ENCODE data around the gene BEST2.

Gene BEST2

DNA sequence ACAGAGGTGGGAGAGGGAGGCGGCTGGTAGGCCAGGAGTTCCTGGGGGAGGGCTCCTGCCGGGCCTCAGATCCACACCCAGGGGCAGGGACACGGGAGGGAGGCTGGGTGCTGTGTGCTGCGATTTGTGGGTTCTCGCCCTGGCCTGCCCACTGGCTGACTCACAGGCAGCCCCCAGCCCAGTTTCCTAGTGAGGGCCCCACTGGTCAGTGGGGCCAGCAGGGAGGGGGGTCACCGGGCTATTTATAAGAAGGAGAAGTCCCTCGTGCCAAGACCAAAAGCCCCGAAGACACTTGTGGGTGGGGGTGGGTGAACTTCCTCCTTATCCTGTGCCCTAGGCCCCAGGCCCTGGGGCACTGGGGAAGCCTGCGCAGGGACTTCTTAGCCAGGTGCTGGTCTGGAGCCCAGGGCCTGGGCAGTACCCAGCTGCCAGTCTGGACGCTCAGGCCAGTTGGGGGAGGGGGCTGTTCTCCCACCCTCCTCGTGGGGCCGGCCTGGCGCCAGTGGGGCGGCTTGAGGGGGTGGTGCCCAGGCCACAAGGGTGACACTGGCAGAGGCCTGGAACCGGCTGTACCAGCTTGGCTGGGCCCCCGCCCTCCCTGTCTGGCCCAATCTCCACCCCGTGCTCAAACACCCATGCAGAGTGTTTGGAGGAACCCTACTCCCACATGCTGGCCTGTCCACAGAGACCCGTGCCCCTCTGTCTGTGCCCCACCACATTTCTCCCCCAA lies 34.7 kb downstream of the BEST2 start:
- H3K27ac Mint-ChIP-seq: peak overlapping the region; percentile 24
- no peak overlapping the region for H3K4me3 Mint-ChIP-seq

DNA sequence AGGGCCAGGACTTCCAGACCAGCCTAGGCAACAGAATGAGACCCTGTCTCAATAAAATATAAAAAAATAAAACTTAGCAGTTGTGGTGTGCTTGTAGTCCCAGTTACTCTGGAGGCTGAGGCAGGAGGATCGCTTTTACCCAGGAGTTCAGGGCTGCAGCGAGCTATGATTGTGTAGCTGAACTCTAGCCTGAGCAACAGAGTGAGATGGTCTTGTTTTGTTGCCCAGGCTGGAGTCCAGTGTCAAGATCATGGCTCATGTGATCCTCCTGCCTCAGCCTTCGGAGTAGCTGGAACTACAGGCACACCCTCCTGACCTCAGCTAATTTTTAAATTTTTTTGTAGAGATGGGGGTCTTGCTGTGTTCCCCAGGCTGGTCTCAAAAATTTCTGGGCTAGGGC lies 35.4 kb downstream of the BEST2 start:
- H3K27me3 Mint-ChIP-seq: no peaks in the 10 kb centered on the region
- peaks cover 25% of the 10 kb centered on the region for H3K4me1 Mint-ChIP-seq
- H3K36me3 Mint-ChIP-seq: no peaks in the 10 kb centered on the region
- H3K9me3 Mint-ChIP-seq: no peaks in the 10 kb centered on the region
- no peak overlapping the region for H3K4me3 Mint-ChIP-seq
- H3K27ac Mint-ChIP-seq: no peak overlapping the region

More for the DNA sequence above, 34.7 kb downstream of the BEST2 start:
- Mint-ChIP-seq H3K4me1 (peaks cover 31% of the 10 kb centered on the region), H3K9me3 (no peaks in the 10 kb centered on the region), H3K27me3 (no peaks in the 10 kb centered on the region), H3K36me3 (no peaks in the 10 kb centered on the region)

DNA sequence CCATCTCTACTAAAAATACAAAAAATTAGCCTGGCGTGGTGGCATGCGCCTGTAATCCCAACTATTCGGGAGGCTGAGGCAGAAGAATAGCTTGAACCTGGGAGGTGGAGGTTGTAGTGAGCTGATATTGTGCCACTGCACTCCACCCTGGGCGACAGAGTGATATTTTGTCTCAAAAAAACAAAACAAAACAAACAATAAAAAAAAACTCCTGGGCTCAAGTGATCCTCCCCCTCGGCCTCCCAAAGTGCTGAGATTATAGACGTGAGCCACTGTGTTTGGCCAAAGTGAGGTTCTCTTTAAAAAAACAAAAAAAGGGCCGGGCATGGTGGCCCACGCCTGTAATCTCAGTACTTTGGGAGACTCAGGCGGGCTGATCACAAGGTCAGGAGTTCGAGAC lies 35.9 kb downstream of the BEST2 start:
- no peaks in the 10 kb centered on the region for H3K36me3 Mint-ChIP-seq
- no peak overlapping the region for H3K4me3 Mint-ChIP-seq
- H3K9me3 Mint-ChIP-seq: no peaks in the 10 kb centered on the region
- H3K4me1 Mint-ChIP-seq: peaks cover 21% of the 10 kb centered on the region
- H3K27me3 Mint-ChIP-seq: no peaks in the 10 kb centered on the region
- no peak overlapping the region for H3K27ac Mint-ChIP-seq

DNA sequence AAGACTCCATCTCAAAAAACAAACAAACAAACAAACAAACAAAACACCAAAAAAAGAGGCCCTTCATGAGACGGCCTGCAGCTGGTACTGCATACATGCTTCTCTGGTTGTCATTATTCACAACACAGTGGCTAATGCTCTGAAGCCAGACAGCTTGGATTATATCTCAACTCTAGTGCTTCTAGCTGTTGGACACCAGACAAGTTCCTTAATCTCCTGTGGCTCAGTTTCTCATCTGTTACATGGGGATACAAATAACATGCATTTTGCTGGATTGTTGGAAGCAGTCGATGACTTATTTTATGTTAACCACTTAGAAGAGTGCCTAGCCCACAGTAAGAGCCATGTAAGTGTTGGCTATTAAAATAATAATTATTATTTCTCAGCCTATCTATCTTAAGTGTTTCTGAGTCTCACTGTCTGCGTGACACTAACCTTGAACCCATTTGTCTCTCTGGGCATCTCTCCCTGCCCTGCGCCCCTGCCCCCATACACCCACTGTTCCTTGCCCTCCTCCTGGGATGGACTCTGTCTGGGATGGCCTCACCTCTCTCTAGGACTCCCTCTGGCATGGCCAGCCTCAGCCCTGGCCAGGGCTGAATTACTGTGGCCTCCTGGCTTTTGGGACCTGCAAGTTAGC lies 36.6 kb downstream of the BEST2 start:
- H3K4me3 Mint-ChIP-seq: no peak overlapping the region
- H3K27me3 Mint-ChIP-seq: no peaks in the 10 kb centered on the region
- H3K9me3 Mint-ChIP-seq: no peaks in the 10 kb centered on the region
- H3K27ac Mint-ChIP-seq: peak overlapping the region; percentile 30
- H3K36me3 Mint-ChIP-seq: no peaks in the 10 kb centered on the region
- peaks cover 21% of the 10 kb centered on the region for H3K4me1 Mint-ChIP-seq

DNA sequence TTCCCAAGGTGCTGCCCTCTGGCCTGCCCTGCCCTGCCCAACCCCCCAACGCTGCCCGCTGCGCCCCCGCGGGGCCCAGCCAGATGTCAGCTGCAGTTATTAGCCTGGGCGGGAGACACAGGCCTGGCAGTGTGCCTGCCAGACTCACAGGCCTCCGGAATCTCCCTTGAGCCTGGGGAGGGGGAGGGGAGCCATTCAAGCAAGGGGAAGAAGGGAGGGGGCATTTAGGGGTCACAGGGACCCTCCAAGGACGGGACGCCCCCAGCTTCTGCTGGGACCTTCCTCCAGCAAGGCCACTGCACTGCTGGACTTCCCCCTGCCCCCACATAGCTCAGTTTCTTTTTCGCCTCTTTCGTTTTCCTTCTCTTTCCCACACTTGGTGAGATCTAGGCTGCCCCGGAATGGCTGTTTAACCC lies 37.1 kb downstream of the BEST2 start:
- Mint-ChIP-seq H3K4me1 (peaks cover 17% of the 10 kb centered on the region), H3K4me3 (peak overlapping the region; percentile 74), H3K27ac (peak overlapping the region; percentile 83), H3K27me3 (no peaks in the 10 kb centered on the region), H3K9me3 (no peaks in the 10 kb centered on the region), H3K36me3 (peaks cover 2% of the 10 kb centered on the region)

DNA sequence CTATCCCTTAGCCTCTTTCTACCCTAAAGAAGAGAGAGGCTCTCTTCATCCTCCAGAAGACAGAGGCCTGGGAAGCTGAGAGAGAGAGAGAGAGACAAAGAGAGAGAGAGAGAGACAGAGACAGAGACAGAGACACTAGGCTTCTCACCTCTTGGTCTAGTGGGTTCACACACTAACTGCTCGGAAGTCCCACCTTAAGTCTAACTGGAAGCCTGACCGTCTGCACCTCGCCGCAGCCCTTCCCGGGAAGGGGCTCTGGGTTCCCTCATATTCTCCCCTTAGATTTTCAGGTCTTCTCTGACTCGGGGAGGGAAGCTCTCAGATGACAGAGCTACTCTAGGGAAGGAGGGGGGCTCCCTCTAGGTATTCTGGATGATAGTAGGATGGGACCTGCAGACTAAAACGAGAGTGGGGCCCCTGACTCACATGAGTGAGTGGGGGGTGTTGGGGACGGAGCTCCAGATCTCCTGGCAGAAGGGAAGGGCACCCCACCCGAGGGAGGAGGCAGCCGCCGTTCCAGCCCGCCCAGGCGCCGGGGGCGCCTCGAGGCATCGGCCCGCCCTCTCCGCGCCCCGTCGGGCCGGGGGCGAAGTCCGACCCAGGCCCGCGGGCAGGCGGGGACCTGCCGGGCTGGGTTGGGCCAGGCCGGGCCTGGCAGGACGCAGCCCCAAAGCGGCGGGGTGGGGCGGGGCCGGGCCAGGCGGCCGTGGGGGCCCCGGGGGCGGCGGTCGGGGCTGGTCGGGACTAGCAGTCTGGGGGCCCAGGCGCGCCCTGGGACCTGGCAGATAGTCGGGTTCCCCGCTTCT lies 37.7 kb downstream of the BEST2 start:
- H3K27me3 Mint-ChIP-seq: no peaks in the 10 kb centered on the region
- peaks cover 2% of the 10 kb centered on the region for H3K36me3 Mint-ChIP-seq
- peak overlapping the region; percentile 83 for H3K27ac Mint-ChIP-seq
- H3K4me3 Mint-ChIP-seq: peak overlapping the region; percentile 74
- peaks cover 20% of the 10 kb centered on the region for H3K4me1 Mint-ChIP-seq
- no peaks in the 10 kb centered on the region for H3K9me3 Mint-ChIP-seq

DNA sequence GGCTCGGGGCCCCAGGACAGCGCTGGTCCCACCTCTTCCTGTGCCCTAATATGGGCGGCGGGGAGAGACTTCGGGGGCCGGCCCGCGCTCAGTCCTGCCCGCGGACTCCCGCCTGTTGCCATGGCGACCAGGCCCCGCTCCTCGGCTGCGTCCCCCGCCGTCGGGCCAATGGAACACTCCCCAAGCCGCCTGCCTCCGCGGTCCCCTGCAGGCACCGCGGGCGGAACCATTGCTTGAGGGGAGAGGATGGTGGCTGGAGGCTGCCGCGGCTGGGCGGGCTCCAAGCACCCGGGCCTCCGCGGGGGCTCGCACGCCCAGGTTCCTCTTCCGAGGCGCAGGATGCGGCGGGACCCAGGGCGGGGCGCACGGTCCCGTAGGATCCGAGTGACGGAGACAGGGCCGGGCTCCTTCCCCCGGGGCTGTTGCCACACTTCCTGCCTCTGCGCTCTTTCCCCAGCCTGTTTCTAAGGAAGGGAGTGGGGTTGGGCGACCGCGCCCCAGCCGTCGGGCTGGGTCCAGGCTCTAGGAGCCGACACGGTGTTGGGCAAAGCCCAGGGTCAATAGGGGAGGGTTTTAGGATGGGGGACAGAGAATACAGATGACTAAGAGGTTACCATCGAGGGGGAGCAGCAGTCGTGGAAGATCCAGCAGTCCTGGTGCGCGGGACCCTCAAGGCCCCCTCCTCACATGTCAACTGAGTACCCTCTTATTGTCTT lies 38.5 kb downstream of the BEST2 start:
- Mint-ChIP-seq H3K36me3 (peaks cover 2% of the 10 kb centered on the region), H3K4me1 (peaks cover 27% of the 10 kb centered on the region), H3K27me3 (no peaks in the 10 kb centered on the region), H3K4me3 (peak overlapping the region; percentile 95), H3K27ac (peak overlapping the region; percentile 95), H3K9me3 (no peaks in the 10 kb centered on the region)

DNA sequence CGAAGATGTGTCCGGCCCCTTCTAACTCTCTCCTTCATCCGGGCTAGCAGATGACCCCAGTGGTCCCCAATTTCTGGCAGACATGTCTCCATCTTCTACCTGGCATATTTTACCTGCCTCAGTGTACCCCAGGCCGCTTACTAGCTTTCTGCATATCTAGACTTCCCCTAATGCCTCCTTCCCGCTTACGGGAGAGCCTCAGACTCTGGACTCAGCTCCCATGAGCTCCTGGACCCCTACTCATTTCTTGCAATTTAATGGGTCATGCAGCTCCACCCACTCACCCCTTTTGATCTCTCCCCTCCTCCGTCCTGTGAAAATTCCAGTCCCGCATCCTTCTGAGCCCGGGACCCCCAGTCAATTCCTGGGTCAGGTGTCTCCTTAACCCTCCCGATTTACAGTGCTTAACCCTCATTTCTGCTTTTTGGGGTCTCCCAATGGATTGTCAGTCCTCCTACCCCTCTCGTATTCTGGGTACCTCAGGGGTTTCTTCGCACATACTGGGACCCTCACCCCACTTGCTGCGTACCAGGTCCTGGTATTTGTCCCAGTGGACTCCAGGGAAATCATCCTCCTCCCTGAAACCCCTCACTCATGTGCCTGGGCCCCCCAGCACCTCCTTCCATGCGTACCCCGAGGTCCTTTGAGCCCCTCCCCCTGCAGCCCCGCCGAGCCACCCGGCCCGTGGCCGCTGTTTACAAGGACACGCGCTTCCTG lies 39.2 kb downstream of the BEST2 start:
- Mint-ChIP-seq H3K4me3 (peak overlapping the region; percentile 95), H3K27me3 (no peaks in the 10 kb centered on the region), H3K27ac (peak overlapping the region; percentile 95), H3K9me3 (no peaks in the 10 kb centered on the region), H3K36me3 (peaks cover 2% of the 10 kb centered on the region), H3K4me1 (peaks cover 30% of the 10 kb centered on the region)

DNA sequence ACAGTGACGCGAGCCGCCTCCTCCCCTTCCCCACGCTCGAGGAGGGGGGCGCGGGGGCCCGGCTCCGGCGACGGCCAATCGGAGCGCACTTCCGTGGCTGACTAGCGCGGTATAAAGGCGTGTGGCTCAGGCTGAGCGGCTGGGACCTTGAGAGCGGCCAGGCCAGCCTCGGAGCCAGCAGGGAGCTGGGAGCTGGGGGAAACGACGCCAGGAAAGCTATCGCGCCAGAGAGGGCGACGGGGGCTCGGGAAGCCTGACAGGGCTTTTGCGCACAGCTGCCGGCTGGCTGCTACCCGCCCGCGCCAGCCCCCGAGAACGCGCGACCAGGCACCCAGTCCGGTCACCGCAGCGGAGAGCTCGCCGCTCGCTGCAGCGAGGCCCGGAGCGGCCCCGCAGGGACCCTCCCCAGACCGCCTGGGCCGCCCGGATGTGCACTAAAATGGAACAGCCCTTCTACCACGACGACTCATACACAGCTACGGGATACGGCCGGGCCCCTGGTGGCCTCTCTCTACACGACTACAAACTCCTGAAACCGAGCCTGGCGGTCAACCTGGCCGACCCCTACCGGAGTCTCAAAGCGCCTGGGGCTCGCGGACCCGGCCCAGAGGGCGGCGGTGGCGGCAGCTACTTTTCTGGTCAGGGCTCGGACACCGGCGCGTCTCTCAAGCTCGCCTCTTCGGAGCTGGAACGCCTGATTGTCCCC lies 39.9 kb downstream of the BEST2 start, which contains the start of gene JUNB:
TSS of gene JUNB (plus strand) at position 142 of the 706 bp plus-strand sequence. CDS start at position 428, 286 bp downstream.
- H3K4me1 Mint-ChIP-seq: peaks cover 37% of the 10 kb centered on the region
- peaks cover 2% of the 10 kb centered on the region for H3K36me3 Mint-ChIP-seq
- no peaks in the 10 kb centered on the region for H3K9me3 Mint-ChIP-seq
- H3K27me3 Mint-ChIP-seq: no peaks in the 10 kb centered on the region
- H3K27ac Mint-ChIP-seq: peak within 1 kb of the TSS; percentile 95
- H3K4me3 Mint-ChIP-seq: peak within 1 kb of the TSS; percentile 95

DNA sequence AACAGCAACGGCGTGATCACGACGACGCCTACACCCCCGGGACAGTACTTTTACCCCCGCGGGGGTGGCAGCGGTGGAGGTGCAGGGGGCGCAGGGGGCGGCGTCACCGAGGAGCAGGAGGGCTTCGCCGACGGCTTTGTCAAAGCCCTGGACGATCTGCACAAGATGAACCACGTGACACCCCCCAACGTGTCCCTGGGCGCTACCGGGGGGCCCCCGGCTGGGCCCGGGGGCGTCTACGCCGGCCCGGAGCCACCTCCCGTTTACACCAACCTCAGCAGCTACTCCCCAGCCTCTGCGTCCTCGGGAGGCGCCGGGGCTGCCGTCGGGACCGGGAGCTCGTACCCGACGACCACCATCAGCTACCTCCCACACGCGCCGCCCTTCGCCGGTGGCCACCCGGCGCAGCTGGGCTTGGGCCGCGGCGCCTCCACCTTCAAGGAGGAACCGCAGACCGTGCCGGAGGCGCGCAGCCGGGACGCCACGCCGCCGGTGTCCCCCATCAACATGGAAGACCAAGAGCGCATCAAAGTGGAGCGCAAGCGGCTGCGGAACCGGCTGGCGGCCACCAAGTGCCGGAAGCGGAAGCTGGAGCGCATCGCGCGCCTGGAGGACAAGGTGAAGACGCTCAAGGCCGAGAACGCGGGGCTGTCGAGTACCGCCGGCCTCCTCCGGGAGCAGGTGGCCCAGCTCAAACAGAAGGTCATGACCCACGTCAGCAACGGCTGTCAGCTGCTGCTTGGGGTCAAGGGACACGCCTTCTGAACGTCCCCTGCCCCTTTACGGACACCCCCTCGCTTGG lies 40.7 kb downstream of the BEST2 start:
- H3K27me3 Mint-ChIP-seq: no peaks in the 10 kb centered on the region
- peak overlapping the region; percentile 87 for H3K27ac Mint-ChIP-seq
- peaks cover 38% of the 10 kb centered on the region for H3K4me1 Mint-ChIP-seq
- H3K36me3 Mint-ChIP-seq: peaks cover 2% of the 10 kb centered on the region
- H3K4me3 Mint-ChIP-seq: peak overlapping the region; percentile 95
- no peaks in the 10 kb centered on the region for H3K9me3 Mint-ChIP-seq

DNA sequence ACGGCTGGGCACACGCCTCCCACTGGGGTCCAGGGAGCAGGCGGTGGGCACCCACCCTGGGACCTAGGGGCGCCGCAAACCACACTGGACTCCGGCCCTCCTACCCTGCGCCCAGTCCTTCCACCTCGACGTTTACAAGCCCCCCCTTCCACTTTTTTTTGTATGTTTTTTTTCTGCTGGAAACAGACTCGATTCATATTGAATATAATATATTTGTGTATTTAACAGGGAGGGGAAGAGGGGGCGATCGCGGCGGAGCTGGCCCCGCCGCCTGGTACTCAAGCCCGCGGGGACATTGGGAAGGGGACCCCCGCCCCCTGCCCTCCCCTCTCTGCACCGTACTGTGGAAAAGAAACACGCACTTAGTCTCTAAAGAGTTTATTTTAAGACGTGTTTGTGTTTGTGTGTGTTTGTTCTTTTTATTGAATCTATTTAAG lies 41.3 kb downstream of the BEST2 start:
- Mint-ChIP-seq H3K4me1 (peaks cover 38% of the 10 kb centered on the region), H3K4me3 (peak overlapping the region; percentile 95), H3K27ac (peak overlapping the region; percentile 98), H3K9me3 (no peaks in the 10 kb centered on the region), H3K27me3 (no peaks in the 10 kb centered on the region), H3K36me3 (peaks cover 2% of the 10 kb centered on the region)

DNA sequence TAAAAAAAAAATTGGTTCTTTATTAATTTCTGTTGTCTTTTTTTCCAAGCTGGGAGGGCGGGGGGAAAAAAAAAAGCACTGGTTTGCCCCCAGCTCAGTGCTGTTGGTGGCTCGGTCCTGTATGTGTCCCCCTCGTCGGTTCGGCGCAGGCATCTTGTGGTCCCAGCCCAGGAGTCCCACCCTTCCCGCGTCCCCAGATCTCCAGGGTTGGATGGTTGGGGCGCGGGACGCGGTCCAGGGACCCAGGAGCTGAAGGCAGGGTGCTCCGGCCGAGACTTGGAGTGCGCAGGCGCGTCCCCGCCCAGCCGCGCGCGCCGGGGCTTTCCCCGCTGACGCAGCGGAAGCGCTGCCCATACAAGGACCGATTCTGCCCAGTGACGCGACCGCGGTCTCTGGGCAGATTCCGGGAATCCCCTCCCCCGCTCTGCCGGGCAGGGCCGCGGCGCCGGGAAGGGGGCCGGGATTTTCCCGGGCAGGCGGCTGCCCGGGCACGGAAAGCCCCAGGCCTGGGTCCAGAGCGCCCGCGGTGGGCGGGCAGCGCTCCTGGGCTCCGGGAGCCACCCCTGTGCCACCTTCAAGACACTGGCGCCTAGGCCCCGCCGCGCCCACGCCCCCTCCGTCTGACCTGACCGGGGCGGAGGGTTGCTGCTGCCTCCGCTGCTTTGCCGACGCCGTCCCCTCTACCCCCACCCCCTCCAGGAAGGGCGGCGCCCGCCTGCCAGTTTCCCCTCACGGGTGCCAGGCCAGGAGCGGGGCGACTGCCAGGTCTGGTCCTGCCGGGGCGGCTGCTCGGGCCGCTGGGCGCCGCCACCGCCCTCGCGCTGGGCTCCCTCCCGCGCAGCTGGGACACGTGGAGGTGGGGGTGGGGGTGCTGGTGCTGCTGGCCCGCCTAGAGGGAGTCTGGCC lies 42.0 kb downstream of the BEST2 start:
- H3K9me3 Mint-ChIP-seq: no peaks in the 10 kb centered on the region
- H3K36me3 Mint-ChIP-seq: peaks cover 2% of the 10 kb centered on the region
- peak overlapping the region; percentile 98 for H3K27ac Mint-ChIP-seq
- no peaks in the 10 kb centered on the region for H3K27me3 Mint-ChIP-seq
- H3K4me1 Mint-ChIP-seq: peaks cover 38% of the 10 kb centered on the region
- peak overlapping the region; percentile 95 for H3K4me3 Mint-ChIP-seq

All from activated naive CD4-positive, alpha-beta T cell treated with anti-CD3 and anti-CD28 coated beads, Interleukin-2, amount 50 U/mL, for 24 hours (primary cell).